Measurements from ENCODE around the gene FAM124B.

DNA sequence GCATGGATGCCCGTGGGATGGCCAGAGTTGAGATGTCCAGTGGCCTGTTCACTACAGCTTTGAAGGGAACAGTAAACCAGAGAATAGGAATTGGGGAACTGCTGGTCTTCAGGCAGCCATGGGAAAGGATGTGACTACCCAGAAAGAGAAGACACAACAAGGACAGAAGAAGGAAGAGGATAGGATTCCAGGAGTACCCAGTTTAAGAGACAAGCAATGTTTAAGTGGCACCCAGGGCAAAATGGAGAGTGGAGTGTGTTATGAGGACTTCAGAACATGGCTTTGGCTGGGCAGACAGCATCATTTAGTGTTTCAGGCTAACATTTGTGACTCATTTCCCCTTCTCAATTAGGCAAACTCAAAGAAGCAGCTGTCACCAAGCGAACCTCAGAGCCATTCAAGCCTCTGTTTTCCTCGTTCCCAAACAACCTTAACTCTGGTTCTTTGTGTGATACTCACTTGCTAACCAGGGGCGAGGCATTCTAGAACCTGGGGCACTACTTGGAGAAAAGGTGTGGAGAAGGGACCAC lies 4.0 kb upstream of the FAM124B start:
- no peak for TF ChIP-seq POLR2A (IDR thresholded peaks at IDR 0.05; ENCODE audit: low read depth, low read length)
- TF ChIP-seq POLR2AphosphoS5 (IDR thresholded peaks at IDR 0.05; ENCODE audit: low read depth, low read length): no peak
- no peak for TF ChIP-seq TAF1 (IDR thresholded peaks at IDR 0.05; ENCODE audit: borderline replicate concordance, low read depth, low read length)
